GM19395 (cell line): ENCODE data around the gene BAIAP2.

Source experiments
- ATAC-seq: cut with Tn5 transposase; IDR thresholded peaks from one replicate; pipeline ENCODE4 v1.9.1; 2021; ENCODE audit warnings: mild to moderate bottlenecking, moderate library complexity; ENCODE audit not compliant: unreplicated experiment

The BAIAP2 gene

GRCh38 chr17:81102869-81103268 is 67.9 kb downstream of the BAIAP2 start:
- ATAC-seq, result no peak

GRCh38 chr17:81103379-81103778 is 68.4 kb downstream of the BAIAP2 start:
- no peak for ATAC-seq

GRCh38 chr17:81106716-81107115 is 71.8 kb downstream of the BAIAP2 start:
- ATAC-seq, result no peak

GRCh38 chr17:81108220-81108619 is 73.3 kb downstream of the BAIAP2 start:
- ATAC-seq, result no peak

- ATAC-seq, result no peak
Observed at GRCh38 chr17:81109957-81110356, 75.0 kb downstream of the BAIAP2 start.

- ATAC-seq, result no peak
Observed at GRCh38 chr17:81110488-81111040, 75.6 kb downstream of the BAIAP2 start.

GRCh38 chr17:81111066-81111465 is 76.1 kb downstream of the BAIAP2 start:
- ATAC-seq, result no peak

GRCh38 chr17:81112450-81112849 is 77.5 kb downstream of the BAIAP2 start:
- no peak for ATAC-seq

GRCh38 chr17:81113158-81113724 is 78.3 kb downstream of the BAIAP2 start:
- ATAC-seq, result no peak

GRCh38 chr17:81114351-81115093 is 79.6 kb downstream of the BAIAP2 start:
- ATAC-seq, result no peak

- ATAC-seq, result no peak
Observed at GRCh38 chr17:81115219-81115618, 80.3 kb downstream of the BAIAP2 start.

GRCh38 chr17:81115749-81116464 is 81.0 kb downstream of the BAIAP2 start:
- ATAC-seq, result no peak

GRCh38 chr17:81116704-81117103 is 81.8 kb downstream of the BAIAP2 start:
- ATAC-seq, result no peak

- ATAC-seq, result no peak
Observed at GRCh38 chr17:81117672-81118198, 82.8 kb downstream of the BAIAP2 start.

- ATAC-seq, result no peak
Observed at GRCh38 chr17:81118308-81119221, 83.6 kb downstream of the BAIAP2 start.

- ATAC-seq, result no peak
Observed at GRCh38 chr17:81119223-81120148, 84.5 kb downstream of the BAIAP2 start.

- ATAC-seq, result no peak
Observed at GRCh38 chr17:81120149-81120484, 85.2 kb downstream of the BAIAP2 start.

- ATAC-seq, result no peak
Observed at GRCh38 chr17:81120695-81121621, 86.0 kb downstream of the BAIAP2 start.
